GM18511 (cell line): Measurements from ENCODE around the gene HSFX3.

ENCODE experiments used
- ATAC-seq: cut with Tn5 transposase; IDR thresholded peaks from one replicate; pipeline ENCODE4 v1.9.1; 2021; ENCODE audit warnings: mild to moderate bottlenecking, moderate library complexity; ENCODE audit not compliant: unreplicated experiment

The HSFX3 gene

GRCh38 chrX:149518236-149518635 lies 31.5 kb downstream of the HSFX3 start:
- ATAC-seq, result no peak

- no peak for ATAC-seq
Observed at GRCh38 chrX:149517308-149517707, 32.4 kb downstream of the HSFX3 start.

DNA sequence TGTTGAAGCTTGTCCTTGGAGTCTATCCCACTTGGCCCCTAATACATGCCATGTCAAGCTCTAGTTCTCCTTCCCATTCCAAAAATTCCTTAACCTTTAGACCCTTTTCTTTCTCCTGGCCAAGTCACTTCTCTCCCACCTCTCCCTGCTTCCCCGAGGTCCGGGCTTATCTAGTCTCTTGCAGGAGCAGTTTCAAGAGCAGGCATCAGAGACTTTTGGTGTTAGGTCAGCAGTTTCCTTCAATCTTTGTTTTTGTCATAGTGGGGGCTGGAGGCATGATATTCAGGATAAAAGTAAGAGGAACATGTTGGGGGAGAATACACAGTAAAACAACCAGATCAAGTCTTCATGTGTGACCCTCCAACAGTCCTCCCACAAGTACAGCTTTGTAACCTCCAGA lies 33.1 kb downstream of the HSFX3 start:
- ATAC-seq, result no peak

- no peak for ATAC-seq
Observed at GRCh38 chrX:149515954-149516602, 33.6 kb downstream of the HSFX3 start.

GRCh38 chrX:149513825-149514428 lies 35.8 kb downstream of the HSFX3 start:
- no peak for ATAC-seq

GRCh38 chrX:149512225-149512885 lies 37.4 kb downstream of the HSFX3 start:
- ATAC-seq, result peak; percentile 88

GRCh38 chrX:149511081-149511480 lies 38.6 kb downstream of the HSFX3 start:
- ATAC-seq, result no peak

- no peak for ATAC-seq
Observed at GRCh38 chrX:149510386-149510785, 39.3 kb downstream of the HSFX3 start.

DNA sequence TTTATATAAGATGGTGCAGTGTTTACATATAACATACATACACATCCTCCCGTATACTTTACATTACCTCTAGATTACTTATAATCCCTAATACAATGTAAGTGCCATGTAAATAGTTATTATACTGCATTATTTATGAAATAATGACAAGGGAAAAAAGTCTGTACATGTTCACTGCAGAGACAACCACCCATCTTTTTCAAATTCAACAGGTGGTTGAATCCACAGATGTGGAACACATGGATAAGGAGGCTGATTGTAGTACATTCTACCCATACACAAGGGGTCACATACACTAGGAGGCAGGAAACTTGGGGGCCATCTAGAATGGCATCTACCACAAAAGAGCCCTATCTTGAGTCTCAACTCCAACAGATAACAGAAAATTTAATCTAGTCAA lies 41.3 kb downstream of the HSFX3 start:
- no peak for ATAC-seq

DNA sequence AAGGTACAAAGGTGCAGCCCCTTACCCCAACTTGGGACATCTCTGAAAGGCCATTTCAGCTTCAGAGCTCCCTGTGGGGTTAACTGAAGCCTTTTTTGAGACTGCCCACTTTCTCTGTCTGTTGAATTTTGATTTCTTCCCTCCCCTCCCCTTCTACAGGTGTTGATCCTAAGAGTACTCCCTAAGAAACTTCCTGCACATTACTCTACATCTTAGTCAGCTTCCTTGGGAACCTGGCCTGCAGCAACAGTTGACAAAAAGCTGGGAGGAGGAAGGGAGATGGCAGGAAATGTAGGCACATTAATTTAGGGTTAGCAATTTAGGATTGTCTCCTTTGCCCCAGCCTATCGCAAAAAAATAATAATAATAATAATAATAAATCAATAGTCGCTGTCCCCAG lies 43.4 kb downstream of the HSFX3 start:
- ATAC-seq, result no peak

GRCh38 chrX:149505671-149506070 lies 44.1 kb downstream of the HSFX3 start:
- ATAC-seq, result no peak

DNA sequence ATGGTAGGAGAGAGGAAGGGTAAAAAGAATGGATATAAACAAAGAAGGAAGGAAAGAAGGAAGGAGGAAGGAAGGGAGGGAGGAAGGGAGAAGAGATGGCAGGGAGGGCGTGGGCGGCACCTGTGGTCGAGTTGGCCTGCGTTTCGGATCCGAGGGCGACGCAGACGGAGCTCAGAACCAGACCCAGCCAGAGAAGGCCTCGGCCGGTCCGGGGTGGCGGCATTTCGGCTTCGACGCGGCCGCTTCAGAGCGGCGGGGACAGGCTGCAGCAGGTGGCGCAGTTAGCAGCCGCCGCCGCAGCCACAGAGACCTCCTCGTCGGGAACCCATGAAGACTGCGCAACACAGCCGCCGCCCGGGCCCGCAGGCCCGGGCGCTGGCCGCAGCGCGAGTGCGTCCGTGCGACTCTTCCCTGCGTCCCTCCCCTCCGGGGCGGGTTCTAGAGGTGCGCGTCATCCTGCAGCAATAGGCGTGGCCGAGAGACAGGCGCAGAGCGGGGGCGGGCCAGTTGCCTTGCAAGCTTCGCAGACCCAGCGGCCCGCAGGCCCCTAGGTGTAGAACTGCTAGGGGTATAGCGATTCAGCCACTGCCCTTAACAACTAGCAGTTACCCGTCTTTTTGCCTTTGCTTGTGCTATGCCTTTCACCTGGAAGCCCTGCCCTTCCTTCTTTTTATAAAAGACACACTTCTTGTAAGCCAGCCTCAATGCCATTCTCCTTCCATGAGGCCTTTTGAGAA lies 44.6 kb downstream of the HSFX3 start, which contains the start of gene IDS:
Gene IDS (minus strand): TSS at position 392 of the 737 bp plus-strand sequence. CDS start 169 bp downstream, at position 223.
- ATAC-seq, result peak; percentile 66

- ATAC-seq, result peak; percentile 47
Observed at GRCh38 chrX:149504226-149504914, 45.4 kb downstream of the HSFX3 start.

GRCh38 chrX:149503446-149503845 lies 46.3 kb downstream of the HSFX3 start:
- ATAC-seq, result peak; percentile 70

DNA sequence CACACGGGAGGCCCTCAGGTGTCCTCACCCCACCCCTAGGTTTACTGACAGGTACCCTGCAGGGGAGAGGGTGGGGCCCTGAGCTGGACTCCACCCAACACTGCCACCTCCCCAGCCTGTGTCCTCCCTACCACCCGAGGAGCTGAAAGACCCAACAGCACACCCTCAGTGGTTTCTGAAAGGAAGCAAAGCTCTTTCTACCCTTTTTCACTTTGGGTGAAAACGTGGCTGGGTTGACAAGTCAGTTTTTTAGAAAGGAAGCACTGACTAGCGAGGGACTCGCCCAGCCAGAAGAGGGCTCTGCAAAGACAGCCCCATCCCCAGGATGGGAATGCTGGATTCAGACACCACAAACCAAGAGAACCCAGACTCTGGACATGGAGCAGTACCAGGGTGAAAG lies 46.8 kb downstream of the HSFX3 start:
- ATAC-seq, result peak; percentile 13

- no peak for ATAC-seq
Observed at GRCh38 chrX:149499766-149500165, 50.0 kb downstream of the HSFX3 start.

DNA sequence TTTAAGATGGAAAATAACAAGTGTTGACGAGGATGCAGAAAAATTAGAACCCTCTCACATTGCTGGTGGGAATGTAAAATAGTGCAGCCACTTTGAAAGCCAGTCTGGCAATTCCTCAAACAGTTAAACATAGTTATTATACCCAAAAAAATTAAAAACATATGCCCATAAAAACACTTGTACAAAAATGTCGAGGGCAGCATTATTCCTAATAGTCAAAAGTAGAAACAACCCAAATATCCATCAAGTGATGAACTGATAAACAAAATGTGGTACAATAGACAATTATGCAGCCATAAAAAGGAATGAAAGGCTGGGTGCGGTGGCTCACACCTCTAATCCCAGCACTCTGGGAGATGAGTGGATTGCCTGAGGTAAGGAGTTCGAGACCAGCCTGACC lies 51.0 kb downstream of the HSFX3 start:
- no peak for ATAC-seq
